Coronary artery (tissue), 2 donors: ENCODE measurements around the gene CBFA2T2.

ENCODE experiments used
- DNase-seq: peaks from one replicate; pipeline ENCODE4 v3.0.0-alpha.2; 2017; ENCODE audit warnings: low spot score
- H3K27ac ChIP-seq, 2 donors: fragments of 200-600 bp; sonication (generic); one replicate each; pipeline ENCODE4 v1.5.1; 2016 to 2019
- H3K4me3 ChIP-seq: fragments of 200-600 bp; sonication (generic); 2 replicates; pipeline ENCODE4 v1.5.1; 2016; ENCODE audit warnings: mild to moderate bottlenecking, moderate library complexity
- CTCF ChIP-seq: fragments of 200-600 bp; sonication (generic); IDR thresholded peaks from one replicate; pipeline ENCODE4 v1.5.1; 2019; ENCODE audit warnings: antibody characterized with exemption

CBFA2T2 gene

GRCh38 chr20:33677991-33678702, 188.3 kb downstream of the CBFA2T2 start:
- DNase-seq, result no peak
- H3K27ac ChIP-seq, result peak overlapping the region in 1 of 2 donors; percentile 61
- no peak for TF ChIP-seq CTCF
- no peak overlapping the region for H3K4me3 ChIP-seq

GRCh38 chr20:33679758-33680485, 190.0 kb downstream of the CBFA2T2 start:
- peak overlapping the region; percentile 27 to 57 for H3K27ac ChIP-seq
- no peak for TF ChIP-seq CTCF
- DNase-seq, result no peak
- no peak overlapping the region for H3K4me3 ChIP-seq

GRCh38 chr20:33680686-33681085, 190.8 kb downstream of the CBFA2T2 start:
- DNase-seq, result no peak
- Histone ChIP-seq H3K4me3 (no peak overlapping the region), H3K27ac (peak overlapping the region; percentile 27 to 57)
- TF ChIP-seq CTCF, result no peak

- no peak for TF ChIP-seq CTCF
- Histone ChIP-seq H3K4me3 (no peak overlapping the region), H3K27ac (no peak overlapping the region)
- no peak for DNase-seq
These were observed 191.4 kb downstream of the CBFA2T2 start for GRCh38 chr20:33681288-33681687.

GRCh38 chr20:33681728-33682353, 191.9 kb downstream of the CBFA2T2 start:
- no peak for TF ChIP-seq CTCF
- no peak overlapping the region for H3K27ac ChIP-seq
- no peak overlapping the region for H3K4me3 ChIP-seq
- DNase-seq, result no peak

GRCh38 chr20:33684533-33685327, 194.8 kb downstream of the CBFA2T2 start:
- no peak overlapping the region for H3K27ac ChIP-seq

More at GRCh38 chr20:33684533-33685327, 194.8 kb downstream of the CBFA2T2 start:
- DNase-seq, result no peak
- H3K4me3 ChIP-seq, result peak overlapping the region; percentile 70
- no peak for TF ChIP-seq CTCF
